Measurements from ENCODE around the gene PPP1R13B.

GRCh38 chr14:103861413-103862392, 14.3 kb upstream of the PPP1R13B start:
- no peak for TF ChIP-seq CTCF (IDR thresholded peaks at IDR 0.05; ENCODE audit: low read length)
- TF ChIP-seq EZH2 (IDR thresholded peaks at IDR 0.05; ENCODE audit: borderline replicate concordance, low read length): no peak
